GM04503 (cell line): ENCODE measurements around the gene KNDC1.

Experiments
- DNase-seq: peaks from one replicate; pipeline ENCODE4 v3.0.0-alpha.2; 2012; ENCODE audit warnings: low read depth

The KNDC1 gene

DNA sequence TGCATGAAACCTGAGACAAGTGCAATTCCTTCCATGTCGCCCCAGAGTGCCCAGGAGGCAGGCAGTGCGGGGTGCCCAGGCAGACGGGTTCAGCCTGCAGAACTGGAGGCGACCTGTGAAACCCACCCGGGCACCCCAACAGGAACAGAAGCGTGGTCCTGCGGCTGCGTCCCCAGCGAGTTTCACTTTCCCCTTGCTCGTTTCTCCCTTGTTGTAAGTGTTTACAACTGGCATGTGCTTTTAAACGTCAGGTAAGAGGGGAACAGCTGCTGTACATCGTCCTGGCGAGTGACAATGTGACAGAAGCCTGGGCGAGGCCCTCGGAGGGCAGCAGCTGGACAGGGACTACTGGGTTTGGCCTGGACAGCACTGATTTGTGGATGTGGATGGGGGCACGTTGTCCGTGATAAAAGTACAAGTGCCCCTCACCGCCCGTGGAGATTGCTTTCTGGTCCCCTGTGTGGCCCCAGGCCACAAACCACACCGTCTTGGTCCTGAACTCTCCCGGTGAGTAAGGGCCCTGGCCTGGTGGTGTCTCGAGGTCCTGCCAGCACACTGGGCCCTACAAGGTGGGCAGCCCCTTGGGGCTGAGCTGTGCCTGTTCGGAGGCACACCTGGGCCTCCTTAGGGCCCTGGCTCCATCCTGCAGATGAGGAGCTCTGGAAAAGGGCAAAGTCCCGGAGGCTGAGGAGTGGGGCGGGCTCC lies 81.6 kb downstream of the KNDC1 start:
- DNase-seq, result no peak

DNA sequence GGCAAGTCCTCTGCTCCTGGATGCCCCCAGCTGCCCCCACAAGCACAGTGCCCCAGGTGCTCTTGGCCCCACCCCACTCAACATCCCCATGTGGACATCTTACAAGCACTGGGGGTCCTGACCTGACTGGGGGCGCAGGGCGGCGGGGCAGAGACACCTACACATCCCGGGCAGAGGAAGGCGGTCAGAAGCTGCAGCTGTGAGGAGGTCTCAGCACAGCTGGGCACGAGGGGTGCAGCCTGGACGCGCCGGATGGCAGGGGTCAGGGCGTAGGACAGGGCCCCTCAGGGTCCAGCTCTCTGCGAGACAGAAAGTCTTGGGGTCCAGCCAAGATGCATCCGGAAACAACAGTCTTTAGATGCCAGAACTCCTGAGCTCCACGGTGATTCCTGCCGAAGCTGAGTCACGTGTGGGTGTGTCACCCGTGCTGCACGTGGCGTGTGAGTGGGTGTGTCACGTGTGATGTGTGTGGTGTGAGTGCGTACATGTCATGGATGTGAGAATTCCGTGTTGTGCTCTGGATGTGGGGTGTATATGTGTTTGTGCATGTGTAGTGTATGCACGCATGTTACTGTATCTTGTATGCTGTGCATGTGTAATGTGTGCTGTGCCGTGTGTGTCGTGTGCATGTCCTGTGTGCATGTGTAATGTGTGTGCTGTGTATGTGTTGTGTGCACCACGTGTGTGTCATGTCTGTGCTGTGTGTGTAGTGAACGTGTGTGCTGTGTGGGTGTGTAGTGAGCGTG lies 82.8 kb downstream of the KNDC1 start:
- no peak for DNase-seq

DNA sequence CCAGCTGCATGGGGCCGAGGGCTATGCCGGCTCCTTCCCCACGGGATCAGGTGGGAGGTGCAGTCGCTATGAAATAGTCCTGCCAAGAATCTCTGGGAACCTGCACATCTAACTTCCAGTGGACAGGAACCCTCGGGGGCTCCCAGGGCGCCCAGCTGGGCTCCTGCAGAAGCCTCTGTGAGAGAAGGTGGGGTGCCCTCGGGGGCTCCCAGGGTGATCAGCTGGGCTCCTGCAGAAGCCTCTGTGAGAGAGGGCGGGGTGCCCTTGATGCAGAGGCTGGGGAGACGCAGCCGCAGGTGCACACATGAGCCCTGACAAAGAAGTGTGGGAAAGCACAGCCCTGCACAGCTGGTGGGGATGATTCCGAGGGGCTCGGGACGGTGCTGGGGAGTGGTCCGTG lies 83.6 kb downstream of the KNDC1 start:
- DNase-seq, result no peak

DNA sequence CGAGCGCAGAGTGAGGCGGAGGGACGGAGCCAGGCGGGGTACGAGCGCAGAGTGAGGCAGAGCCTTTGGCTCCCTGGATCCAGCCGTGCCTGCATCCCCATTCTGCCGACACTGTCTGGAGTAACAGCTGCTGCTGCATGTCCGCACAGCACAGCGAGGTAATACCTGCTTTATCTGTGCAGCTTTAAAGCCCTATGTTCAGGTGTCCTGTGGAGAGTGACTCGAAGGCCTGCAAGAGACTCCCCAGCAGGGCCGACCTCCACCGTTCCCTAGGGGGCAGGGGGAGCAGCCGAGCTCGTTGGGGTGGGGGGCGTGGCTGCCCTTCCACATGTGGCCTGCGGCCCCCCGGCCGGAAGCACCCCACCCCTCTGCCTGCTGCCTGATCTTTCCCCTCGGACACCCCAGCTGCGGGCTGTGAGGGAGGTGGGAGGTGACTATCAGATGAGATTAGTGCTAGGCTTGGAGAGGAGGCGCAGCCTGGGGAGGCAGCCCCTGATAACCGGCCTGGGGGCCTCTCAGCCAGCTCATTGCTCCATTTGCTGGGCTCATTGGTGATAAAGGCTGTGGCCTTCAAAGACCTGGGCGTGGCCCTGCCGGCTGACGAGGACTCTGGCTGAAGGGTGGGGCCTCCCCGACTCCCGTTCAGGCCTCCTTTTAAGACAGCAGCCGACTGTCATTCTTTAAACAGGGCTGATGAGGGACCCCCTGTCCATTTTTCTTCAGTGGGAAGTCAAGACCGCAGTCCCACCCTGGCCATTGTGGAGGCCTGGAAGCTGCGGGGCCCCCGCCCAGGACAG lies 85.6 kb downstream of the KNDC1 start:
- DNase-seq, result no peak

DNA sequence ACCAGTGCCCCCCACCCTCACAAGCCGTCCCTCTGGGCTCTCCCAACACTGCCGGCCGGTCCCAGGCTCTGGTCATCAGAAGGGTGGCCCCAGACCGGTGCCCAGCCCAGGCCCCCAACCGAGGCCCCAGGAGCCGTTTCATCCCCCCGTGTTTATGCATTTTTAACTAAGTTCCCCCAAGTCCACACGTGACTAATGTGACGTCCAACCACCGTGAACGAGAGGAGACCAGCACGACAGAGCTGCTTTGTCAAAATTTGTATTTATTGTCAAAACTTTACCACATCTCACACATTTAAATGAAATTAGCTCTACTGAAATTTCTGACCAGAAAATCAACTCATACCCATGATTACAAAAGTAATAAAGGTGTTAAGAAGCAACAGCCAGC lies 86.2 kb downstream of the KNDC1 start:
- no peak for DNase-seq

DNA sequence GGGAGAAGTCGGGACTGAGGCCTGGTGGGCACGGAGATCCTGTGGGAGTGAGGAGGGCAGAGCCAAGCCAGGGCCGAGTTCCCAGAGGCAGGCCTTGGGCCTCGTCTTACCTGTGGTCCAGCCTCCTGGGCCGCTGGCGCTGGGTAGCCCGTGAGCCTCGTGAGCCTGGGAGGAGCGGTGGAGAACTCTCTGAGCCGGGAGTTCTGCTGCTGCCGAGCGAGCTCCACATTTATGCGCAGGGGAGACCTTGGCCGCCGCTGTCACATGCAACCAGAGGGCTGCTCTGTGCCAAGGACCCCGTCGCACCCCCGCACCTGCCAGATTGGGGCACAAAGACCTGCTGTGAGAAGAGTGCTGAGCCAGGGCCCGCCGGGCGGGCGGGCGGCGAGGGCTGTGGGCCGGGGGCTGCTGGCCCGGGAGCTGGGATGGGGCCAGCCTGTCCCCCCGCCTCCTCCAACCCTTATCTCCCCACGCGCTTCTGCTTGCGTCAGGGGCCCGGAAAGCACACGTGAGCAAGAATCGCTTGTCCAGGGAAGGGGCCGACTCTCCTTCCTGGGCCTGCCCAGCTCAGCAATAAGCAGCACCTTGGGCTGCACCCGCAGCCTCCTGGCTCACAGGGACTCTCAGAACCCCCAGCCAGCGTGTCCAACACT lies 87.8 kb downstream of the KNDC1 start:
- DNase-seq, result no peak

DNA sequence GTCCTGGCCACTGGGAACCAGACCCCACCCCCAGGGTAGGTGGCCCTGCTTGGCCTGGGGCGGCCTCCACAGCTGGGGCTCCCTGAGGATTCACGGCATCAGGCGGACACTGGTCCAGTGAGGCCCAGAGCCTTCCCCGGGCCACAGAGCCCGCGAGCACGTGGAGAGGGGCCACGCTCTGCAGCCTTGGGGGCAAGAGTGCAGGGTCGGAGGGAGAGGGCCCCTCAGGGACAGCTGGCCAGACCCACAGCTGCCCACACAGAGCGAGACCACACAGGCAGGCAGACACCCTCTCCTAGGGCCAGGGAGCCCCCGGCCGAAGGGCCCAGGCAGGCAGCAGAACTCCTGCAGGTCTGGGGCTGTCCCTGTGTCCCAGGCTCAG lies 88.3 kb downstream of the KNDC1 start:
- no peak for DNase-seq

DNA sequence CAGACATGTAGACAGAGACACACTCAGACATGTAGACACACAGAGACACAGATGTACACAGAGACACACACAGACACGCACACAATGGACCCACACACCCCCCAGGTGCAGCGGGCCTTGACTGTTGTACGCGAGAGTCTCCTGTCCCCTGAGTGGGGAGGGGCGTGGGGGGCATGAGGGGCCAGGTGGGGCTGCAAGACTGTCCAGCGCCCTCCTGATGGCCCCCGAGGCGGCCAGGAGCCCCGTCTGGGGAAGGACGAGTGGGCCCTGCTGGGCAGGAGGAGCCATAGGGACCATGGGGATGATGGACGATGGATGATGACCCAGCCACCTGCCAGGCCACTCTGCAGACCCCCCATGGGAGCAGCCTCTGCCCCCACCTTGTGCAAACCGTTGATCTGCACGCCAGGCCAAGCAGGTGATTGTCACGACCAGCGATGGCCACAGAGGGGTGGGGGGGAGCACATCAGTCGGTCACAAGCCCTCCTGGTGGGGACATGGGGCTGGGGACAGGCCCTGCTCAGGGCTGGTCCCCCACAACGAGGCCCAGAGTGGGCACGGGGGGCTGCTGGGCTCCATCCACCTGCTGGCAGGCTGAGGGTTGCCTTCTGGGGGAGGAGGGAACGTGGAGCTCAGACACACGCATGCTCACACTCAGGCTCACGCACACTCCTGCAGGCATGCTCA lies 89.2 kb downstream of the KNDC1 start:
- DNase-seq, result no peak

DNA sequence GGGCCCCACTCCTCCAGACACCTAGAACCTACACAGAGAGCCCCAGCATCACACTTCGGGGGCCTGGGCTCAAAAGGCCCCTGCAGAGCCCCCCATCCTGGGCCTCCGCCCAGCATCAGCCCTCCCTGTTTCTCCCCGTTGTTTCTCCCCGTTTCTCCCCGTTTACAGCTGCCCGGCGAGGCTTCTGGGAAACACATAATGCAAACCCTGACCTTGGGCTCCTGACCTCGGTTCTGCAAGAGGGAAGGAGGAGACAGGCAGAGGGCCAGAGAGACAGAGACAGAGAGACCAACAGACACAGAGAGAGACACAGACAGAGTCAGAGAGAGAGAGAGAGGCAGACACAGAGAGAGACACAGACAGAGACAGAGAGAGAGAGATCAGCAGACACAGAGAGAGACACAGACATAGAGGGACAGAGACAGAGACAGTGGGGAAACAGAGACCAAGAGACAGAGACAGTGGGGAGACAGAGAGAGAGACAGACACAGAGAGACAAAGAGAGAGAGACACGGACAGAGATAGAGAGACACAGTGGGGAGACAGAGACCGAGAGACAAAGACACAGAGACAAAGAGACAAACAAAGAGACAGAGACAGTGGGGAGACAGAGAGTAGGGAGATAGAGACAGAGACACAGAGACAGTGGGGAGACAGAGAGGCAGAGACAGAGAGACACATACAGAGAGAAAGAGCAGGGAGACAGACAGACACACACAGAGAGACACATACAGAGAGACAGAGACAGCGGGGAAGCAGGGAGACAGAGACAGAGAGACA lies 90.1 kb downstream of the KNDC1 start:
- no peak for DNase-seq

DNA sequence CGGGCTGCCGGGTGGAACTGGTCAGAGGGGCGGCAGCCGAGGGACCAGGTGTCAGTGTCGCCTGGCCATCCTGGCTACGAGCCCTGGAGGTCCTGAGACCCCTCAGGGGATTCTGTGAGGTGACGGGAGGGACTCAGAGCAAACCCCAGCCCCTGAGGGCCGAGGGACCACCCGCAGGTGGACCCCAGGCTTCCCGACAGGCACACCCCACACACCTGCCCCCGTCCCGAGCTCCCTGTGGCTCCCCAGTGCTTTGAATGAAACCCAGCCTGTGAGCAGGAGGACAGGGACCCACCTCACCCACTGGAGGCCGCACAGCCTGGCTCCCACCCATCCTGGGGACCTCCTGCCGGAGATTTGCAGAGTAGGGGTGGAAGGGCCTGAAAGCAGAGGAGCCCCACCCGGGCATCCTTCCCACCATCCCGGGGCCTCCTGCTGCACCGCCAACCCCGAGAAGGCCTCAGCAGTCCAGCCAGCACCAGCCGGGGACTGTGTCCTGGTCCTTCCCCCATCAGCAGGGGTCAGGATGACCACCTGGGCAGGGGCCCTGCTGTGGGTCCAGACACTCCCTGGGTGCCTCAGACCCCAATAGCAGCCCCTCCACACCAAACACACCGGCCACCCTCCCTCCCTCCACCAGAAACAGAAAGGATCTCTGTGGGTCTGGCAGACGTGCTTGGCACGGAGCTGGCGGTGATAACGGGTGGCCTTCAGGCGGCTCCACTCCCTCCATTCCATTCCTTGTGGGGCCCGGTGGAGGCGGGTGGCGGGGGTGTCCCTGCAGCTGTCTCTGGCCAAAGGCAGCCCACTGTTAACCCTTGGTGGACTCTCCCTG lies 91.6 kb downstream of the KNDC1 start:
- no peak for DNase-seq

DNA sequence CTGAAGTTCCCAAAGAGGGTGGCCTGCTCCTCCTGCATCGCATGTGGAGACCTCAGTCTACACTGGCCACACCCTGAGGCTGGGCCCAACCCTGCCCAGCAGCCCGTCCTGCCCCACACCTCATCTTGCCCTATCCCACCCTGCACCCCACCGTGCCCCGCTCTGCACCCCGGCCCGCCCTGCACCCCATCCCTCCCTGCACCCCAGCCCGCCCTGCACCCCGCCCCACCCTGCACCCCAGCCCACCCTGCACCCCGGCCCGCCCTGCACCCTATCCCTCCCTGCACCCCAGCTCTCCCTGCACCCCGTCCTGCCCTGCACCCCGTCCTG lies 92.2 kb downstream of the KNDC1 start:
- no peak for DNase-seq

DNA sequence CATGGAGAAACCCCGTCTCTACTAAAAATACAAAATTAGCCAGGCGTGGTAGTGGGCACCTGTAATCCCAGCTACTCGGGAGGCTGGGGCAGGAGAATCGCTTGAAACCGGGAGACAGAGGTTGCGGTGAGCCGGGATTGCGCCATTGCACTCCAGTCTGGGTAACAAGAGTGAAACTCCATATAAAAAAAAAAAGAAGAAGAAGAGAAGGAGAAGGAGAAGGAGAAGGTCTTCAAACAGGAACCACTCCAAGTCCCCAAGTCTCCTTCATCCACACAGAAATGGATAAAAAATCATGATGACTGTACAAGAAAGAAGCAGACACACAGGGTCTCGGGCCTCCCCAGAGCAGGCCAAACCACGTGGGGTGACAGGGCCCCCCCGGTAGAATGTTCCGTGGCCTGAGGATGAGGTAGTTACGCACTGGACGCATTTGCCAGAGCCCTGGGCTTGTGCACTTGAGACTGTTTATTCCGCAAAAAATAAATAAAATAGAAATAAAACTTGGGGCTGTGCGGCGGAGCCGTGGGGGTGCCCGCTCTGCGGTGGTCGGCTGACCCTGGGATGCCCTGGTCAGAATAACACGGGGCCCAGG lies 93.4 kb downstream of the KNDC1 start:
- DNase-seq, result no peak

DNA sequence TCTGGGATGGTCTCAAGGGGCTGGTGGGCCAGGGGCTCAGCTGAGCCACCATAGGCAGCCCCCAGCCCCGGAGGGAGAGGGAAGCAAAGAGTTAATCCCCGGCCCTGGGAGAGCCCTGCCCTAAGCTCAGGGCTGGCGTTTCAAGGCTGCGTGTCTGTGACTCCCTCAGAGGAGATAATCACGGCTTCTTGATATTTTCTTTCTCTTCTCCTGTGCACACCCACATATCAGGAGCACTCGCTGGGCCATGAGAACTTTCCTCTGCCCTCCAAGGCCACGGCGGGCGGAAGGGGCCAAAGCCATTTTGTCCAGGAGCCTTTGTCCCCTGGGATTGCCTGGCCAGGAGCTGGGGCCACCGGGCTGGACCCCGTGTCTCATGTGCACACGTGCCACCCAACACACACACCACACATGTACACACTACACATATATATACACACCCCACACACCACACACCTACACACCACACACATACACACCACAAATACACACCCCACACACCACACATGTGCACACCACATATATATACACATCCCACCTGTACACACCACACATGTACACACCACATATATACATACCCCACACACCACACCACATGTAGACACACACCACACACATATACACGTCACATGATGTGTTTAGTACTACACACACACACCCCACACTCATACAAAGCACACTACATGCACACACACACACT lies 94.6 kb downstream of the KNDC1 start:
- no peak for DNase-seq

DNA sequence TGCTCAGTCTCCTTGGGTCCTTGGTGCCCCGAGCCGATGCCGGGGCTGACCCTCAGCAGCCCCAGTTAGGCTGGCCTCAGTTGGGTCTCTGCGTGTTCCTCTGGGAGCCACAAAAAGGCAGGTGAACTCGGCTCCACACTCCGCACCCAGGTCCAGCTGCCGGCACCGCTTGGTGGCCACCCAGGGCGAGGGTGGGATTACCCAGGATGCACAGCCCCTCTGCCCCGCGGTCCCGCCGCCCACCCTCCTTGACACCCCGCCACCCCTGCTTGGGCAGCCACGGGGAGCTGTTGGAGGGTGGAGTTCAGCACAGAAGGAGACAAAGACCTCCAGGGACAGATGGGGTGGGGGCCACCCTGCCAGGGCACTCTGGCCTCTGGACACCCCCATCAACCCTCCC lies 95.3 kb downstream of the KNDC1 start:
- no peak for DNase-seq

DNA sequence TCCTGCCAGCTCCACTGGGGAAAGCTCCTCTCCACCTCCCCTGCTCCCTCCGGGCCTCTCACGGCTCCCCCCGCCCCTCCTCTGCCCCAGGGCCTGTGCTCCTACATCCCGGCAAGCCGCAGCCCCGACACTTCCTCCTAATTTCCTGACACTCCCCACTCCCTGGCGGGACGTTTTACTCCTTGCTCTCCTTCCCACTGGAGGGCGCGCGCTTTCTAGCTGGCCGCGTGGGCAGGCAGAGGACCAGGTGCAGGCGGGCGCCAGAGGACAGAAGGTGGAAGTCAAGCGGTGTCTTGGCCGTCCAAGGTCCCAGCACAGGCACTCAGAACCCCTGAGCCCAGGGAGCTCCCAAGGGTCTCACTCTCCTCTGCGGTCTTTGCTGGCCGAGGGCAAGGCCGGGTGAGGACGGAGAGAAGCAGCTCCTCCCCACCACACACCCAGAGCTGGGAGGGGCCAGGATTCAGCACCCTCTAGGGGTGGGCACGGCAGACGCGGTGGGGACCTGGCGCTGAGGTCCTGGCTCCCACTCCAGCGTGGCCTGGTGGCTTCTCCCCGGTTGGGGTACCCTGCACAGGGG lies 97.6 kb downstream of the KNDC1 start:
- no peak for DNase-seq

DNA sequence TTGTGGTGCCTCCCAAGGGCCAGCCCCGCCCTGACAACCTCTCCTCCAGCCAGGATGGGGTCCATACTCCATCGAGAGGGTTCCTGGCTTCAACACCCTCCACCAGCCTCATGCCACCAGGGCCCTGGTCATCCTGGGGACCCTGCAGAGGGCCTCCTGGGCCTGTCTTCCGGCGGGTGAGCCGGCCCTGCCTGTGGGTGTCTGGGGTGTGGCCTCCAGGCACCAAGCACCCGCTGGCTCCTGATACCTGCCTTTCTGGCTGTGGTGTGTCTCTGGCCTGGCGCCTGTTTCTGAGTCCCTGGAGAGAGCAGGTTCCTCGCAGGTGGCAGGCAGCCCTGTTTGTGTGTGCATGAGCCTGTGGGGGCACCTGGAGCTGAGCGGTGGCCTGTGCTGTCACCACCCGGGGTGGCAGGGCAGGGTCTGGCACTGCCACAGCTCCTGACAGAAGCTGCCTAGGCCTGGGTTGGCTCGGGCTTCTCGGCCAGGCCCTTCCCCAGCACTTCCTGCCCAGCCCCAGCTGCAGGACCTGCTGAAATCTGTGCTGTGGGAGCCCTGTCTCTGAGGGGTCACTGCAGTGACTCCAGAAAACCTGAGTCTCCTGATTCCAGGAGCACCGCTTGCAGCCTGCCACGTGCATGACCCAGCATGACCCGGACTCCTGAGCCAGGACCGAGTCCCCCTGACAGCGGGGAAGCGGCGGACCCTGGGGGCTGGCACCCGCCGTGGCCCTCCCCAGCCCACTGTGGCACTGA lies 98.2 kb downstream of the KNDC1 start:
- DNase-seq, result no peak

DNA sequence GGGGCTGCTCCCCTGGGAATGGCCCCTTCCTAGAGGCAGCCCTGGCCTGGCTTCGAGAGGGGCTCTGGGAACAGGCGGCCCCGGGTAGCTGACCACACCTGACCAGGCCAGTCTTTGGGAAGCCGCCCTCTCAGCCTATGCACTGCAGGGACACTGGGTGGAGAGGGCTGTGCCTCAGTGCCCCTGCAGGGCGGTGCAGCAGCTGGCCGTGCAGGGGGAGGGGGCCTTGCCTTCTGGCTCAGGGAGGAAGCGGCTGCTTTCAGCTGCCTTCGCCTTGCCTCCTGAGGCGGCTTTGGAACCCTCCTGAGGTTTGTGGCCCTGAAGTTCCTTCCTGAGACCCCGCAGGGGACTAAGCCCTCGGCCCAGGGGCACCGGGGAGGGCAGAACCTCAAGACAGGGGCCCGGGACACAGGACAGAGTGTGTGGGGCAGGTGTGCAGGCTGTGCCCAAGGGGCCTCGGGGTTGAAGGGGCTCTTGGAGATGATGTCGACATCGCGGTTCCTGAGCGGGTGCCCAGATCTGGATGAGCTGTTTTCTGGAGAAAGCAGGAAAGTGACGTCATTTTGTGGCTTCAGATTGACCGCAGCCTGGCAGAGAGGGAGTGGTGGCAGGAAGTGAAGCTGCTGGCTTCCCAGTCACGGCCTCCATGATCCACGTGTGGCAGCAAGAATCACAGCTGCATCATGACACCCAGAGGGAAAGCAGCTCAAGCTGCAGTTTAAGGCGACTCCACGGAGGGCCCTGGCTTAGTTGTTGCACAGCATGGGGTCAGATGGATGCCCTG lies 99.0 kb downstream of the KNDC1 start:
- peak; percentile 95 for DNase-seq
